NCI-H146 treated with DMSO at 0.1 percent for 48 hours (cell line): ENCODE measurements around the gene METTL16.
A peak's percentile ranks its signal among the peaks of the same experiment; 100 is the strongest.

Experiments used
- DNase-seq: peaks from one replicate; lab custom pipeline; 2025; ENCODE audit not compliant: unreplicated experiment; lab: John Stamatoyannopoulos, UW

The METTL16 gene

GRCh38 chr17:2416010-2416734, 95.5 kb downstream of the METTL16 start:
- DNase-seq: peak; percentile 61

GRCh38 chr17:2415081-2415480, 96.6 kb downstream of the METTL16 start:
- no peak for DNase-seq

GRCh38 chr17:2414446-2415064, 97.1 kb downstream of the METTL16 start:
- no peak for DNase-seq

GRCh38 chr17:2412561-2413021, 99.1 kb downstream of the METTL16 start:
- no peak for DNase-seq

- DNase-seq: no peak
Observed at GRCh38 chr17:2410951-2411350, 100.7 kb downstream of the METTL16 start.

GRCh38 chr17:2406903-2407790, 104.5 kb downstream of the METTL16 start:
- DNase-seq: no peak

- DNase-seq: no peak
Observed at GRCh38 chr17:2406271-2406902, 105.3 kb downstream of the METTL16 start.

- DNase-seq: no peak
Observed at GRCh38 chr17:2405247-2405926, 106.3 kb downstream of the METTL16 start.

- no peak for DNase-seq
Observed at GRCh38 chr17:2403044-2403443, 108.6 kb downstream of the METTL16 start.

GRCh38 chr17:2402544-2402943, 109.1 kb downstream of the METTL16 start:
- no peak for DNase-seq

GRCh38 chr17:2401426-2402221, 110.1 kb downstream of the METTL16 start:
- DNase-seq: peak; percentile 97

- peak; percentile 86 for DNase-seq
Observed at GRCh38 chr17:2400877-2401425, 110.7 kb downstream of the METTL16 start, which contains the start of gene MNT. Gene MNT (minus strand): TSS chr17:2401060. CDS start chr17:2400712, 348 bp downstream.

GRCh38 chr17:2400474-2400866, 111.2 kb downstream of the METTL16 start:
- no peak for DNase-seq

- DNase-seq: peak; percentile 86
Observed at GRCh38 chr17:2399572-2400473, 111.9 kb downstream of the METTL16 start.

GRCh38 chr17:2398655-2399571, 112.8 kb downstream of the METTL16 start:
- DNase-seq: peak; percentile 57

- no peak for DNase-seq
Observed at GRCh38 chr17:2398182-2398581, 113.5 kb downstream of the METTL16 start.
